Vagina (tissue), 2 donors: ENCODE results near the gene CNDP1.

ENCODE experiments used
- POLR2A ChIP-seq, 2 donors: fragments of 450-650 bp; IDR thresholded peaks; one replicate each; pipeline ENCODE4 v1.6.1; 2017; ENCODE audit warnings: antibody characterized with exemption in 2 of 2, mild to moderate bottlenecking in 2 of 2, moderate library complexity in 2 of 2
- POLR2AphosphoS5 ChIP-seq, 2 donors: sonication (generic); formaldehyde crosslinking; IDR thresholded peaks; one replicate each; pipeline ENCODE4 v1.9.0; 2017; ENCODE audit warnings: antibody characterized with exemption in 2 of 2, mild to moderate bottlenecking in 2 of 2, low read depth in 1 of 2; ENCODE audit not compliant: insufficient read depth in 1 of 2
- TF ChIP-seq, protein P1 (sequence below), 3 experiments: fragments of 450-650 bp in 2 of 3; fragments of 200-600 bp in 1 of 3; sonication (generic) in 1 of 3; IDR thresholded peaks; one replicate each; pipeline ENCODE4 v1.5.1; 2017 to 2019; ENCODE audit warnings: antibody characterized with exemption in 3 of 3, mild to moderate bottlenecking in 2 of 3, moderate library complexity in 2 of 3

DNA sequence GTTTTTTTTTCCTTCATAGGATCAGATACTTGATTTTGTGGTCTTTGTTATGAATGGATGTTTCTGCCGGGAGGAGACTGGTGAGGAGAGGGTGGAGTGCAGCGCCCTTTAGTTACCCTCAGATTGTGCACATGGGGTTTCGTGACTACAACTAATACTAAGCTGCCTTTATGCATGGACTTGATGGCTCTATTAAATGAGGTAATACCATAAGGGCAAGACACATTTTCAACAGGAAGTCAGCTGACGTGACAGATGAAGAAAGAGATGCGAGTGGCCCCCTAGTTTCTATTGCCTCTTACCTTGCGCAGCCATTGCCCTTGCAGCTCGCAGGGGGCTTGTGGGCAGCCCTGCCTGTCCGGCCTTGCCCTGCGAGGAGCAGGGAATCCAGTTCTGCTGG is 87.8 kb downstream of the CNDP1 start:
- TF ChIP-seq POLR2AphosphoS5 (IDR thresholded peaks at IDR 0.05; ENCODE audit: insufficient read depth in 1 of 2, low read depth in 1 of 2) (no peak), POLR2A (IDR thresholded peaks at IDR 0.05) (no peak)
- TF ChIP-seq, protein P1, sequence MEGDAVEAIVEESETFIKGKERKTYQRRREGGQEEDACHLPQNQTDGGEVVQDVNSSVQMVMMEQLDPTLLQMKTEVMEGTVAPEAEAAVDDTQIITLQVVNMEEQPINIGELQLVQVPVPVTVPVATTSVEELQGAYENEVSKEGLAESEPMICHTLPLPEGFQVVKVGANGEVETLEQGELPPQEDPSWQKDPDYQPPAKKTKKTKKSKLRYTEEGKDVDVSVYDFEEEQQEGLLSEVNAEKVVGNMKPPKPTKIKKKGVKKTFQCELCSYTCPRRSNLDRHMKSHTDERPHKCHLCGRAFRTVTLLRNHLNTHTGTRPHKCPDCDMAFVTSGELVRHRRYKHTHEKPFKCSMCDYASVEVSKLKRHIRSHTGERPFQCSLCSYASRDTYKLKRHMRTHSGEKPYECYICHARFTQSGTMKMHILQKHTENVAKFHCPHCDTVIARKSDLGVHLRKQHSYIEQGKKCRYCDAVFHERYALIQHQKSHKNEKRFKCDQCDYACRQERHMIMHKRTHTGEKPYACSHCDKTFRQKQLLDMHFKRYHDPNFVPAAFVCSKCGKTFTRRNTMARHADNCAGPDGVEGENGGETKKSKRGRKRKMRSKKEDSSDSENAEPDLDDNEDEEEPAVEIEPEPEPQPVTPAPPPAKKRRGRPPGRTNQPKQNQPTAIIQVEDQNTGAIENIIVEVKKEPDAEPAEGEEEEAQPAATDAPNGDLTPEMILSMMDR (IDR thresholded peaks at IDR 0.05) = no peak
